ENCODE results near the gene MYO1G. TPM values are rescaled to one million over a fixed set of nuclear protein-coding genes. Genes with fewer than 3 reads are reported as not detected.
"Not testable (repeated sequence)": the region's sequence is repeated elsewhere in the genome, so short reads cannot be mapped to it uniquely, and the experiment has no call there.

Gene MYO1G
- total RNA-seq, 1 donor from 2014 or later: 1.6 TPM

DNA sequence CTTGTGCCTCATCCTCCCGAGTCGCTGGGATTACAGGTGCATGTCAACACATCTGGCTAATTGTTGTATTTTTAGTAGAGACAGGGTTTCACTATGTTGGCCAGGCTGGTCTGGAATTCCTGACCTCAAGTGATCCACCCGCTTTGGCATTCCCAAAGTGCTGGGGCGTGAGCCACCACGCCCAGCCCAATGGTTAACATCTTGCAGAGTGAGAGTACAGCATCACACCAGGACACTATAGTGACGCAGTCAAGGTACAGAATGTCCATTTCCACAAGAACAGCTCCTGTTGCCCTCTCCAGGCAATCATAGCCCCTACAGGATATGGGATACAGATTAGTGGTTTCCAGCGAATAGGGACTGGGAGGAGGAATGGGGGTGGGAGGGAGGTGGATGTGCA lies 34.0 kb downstream of the MYO1G start:
- Histone ChIP-seq H3K36me3 (ENCODE audit: control insufficient read depth in 3 of 3, insufficient read depth in 3 of 3, low read length in 3 of 3) (no peaks in the 10 kb centered on the region), H3K9ac (ENCODE audit: low read depth in 1 of 3, low read length in 3 of 3) (no peak overlapping the region), H3K9me3 (ENCODE audit: control insufficient read depth in 3 of 3, low read length in 3 of 3) (no peaks in the 10 kb centered on the region), H3K4me1 (ENCODE audit: control insufficient read depth in 3 of 3, insufficient read depth in 3 of 3, low read length in 3 of 3) (peaks cover 0 to 6% (median 3%) of the 10 kb centered on the region in 3 donors), H3K27me3 (ENCODE audit: control insufficient read depth in 3 of 3, insufficient read depth in 3 of 3, low read length in 3 of 3) (no peaks in the 10 kb centered on the region), H3K4me3 (ENCODE audit: low read length in 3 of 3) (peak overlapping the region in 1 of 3 donors; percentile 29), H3K27ac (ENCODE audit: low read depth, low read length) (no peak overlapping the region)

DNA sequence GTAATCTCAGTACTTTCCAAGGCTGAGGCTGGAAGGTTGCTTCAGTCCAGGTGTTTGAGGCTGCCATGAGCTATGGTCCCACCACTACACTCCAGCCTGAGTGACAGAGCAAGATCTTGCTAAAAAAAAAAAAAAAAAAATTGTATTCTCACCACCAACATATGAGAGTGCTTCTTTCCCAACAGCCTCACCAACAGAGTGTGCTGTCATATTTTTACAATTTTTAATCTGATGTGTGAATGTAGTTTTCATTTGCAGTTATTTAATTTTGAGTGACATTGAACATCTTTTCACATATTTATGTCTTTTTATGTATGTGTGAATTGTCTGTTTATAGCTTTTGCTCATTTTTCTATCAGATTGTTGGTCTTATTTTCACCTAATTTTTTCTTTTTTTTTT lies 35.2 kb downstream of the MYO1G start:
- no peak overlapping the region for H3K27ac ChIP-seq (ENCODE audit: low read depth, low read length)
- H3K9ac ChIP-seq (ENCODE audit: low read depth in 1 of 3, low read length in 3 of 3): no peak overlapping the region
- H3K27me3 ChIP-seq (ENCODE audit: control insufficient read depth in 3 of 3, insufficient read depth in 3 of 3, low read length in 3 of 3): no peaks in the 10 kb centered on the region
- no peaks in the 10 kb centered on the region for H3K36me3 ChIP-seq (ENCODE audit: control insufficient read depth in 3 of 3, insufficient read depth in 3 of 3, low read length in 3 of 3)
- no peak overlapping the region for H3K4me3 ChIP-seq (ENCODE audit: low read length in 3 of 3)
- H3K9me3 ChIP-seq (ENCODE audit: control insufficient read depth in 3 of 3, low read length in 3 of 3): no peaks in the 10 kb centered on the region
- peaks cover 0 to 3% (median 3%) of the 10 kb centered on the region in 3 donors for H3K4me1 ChIP-seq (ENCODE audit: control insufficient read depth in 3 of 3, insufficient read depth in 3 of 3, low read length in 3 of 3)

DNA sequence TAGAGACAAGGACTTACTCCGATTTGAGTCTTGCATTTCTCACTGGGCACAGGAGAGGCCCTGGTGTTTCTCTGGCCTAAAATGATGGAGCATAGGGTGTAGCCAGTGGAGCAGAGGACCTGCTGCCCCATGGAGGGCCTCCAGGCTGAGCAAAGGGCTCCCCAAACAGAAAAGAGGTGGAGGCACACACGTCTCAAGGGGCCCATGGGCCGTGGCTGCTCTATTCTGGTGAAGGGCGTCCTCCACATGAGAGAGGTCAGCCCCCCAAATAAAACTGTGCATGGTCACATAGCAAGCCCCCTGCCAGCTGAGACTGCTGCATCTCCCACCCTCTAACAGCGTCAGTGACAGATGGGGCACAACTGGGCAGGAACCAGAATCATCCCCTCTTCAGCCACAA lies 41.4 kb downstream of the MYO1G start:
- Histone ChIP-seq H3K4me3 (ENCODE audit: low read length in 3 of 3) (no peak overlapping the region), H3K9ac (ENCODE audit: low read depth in 1 of 3, low read length in 3 of 3) (no peak overlapping the region), H3K9me3 (ENCODE audit: control insufficient read depth in 3 of 3, low read length in 3 of 3) (no peaks in the 10 kb centered on the region), H3K27ac (ENCODE audit: low read depth, low read length) (no peak overlapping the region), H3K4me1 (ENCODE audit: control insufficient read depth in 3 of 3, insufficient read depth in 3 of 3, low read length in 3 of 3) (no peaks in the 10 kb centered on the region), H3K36me3 (ENCODE audit: control insufficient read depth in 3 of 3, insufficient read depth in 3 of 3, low read length in 3 of 3) (no peaks in the 10 kb centered on the region), H3K27me3 (ENCODE audit: control insufficient read depth in 3 of 3, insufficient read depth in 3 of 3, low read length in 3 of 3) (peaks cover 8 to 17% (median 9%) of the 10 kb centered on the region in 3 donors)

DNA sequence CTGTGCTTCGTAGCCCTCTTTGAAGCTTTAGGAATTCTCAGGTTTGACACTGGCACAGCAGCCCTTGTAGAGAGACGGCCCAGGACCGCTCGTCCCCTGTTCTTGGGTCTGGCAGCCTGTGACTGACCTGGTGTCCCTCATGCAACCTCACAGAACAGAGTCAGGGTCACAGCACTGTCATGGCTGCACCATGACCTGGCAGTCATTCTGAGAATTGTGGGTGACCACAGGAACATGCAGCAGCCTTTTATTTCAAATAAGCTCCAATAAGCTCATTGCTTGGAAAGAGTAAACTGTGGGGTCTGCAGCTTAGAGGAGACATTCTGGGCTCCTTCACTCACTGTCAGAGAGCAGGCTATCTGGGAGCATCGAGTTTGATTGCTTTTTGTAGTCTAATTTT lies 42.5 kb downstream of the MYO1G start:
- H3K27ac ChIP-seq (ENCODE audit: low read depth, low read length): no peak overlapping the region
- no peak overlapping the region for H3K9ac ChIP-seq (ENCODE audit: low read depth in 1 of 3, low read length in 3 of 3)
- no peaks in the 10 kb centered on the region for H3K4me1 ChIP-seq (ENCODE audit: control insufficient read depth in 3 of 3, insufficient read depth in 3 of 3, low read length in 3 of 3)
- H3K27me3 ChIP-seq (ENCODE audit: control insufficient read depth in 3 of 3, insufficient read depth in 3 of 3, low read length in 3 of 3): peaks cover 8 to 17% (median 9%) of the 10 kb centered on the region in 3 donors
- H3K9me3 ChIP-seq (ENCODE audit: control insufficient read depth in 3 of 3, low read length in 3 of 3): no peaks in the 10 kb centered on the region
- H3K4me3 ChIP-seq (ENCODE audit: low read length in 3 of 3): no peak overlapping the region
- no peaks in the 10 kb centered on the region for H3K36me3 ChIP-seq (ENCODE audit: control insufficient read depth in 3 of 3, insufficient read depth in 3 of 3, low read length in 3 of 3)

DNA sequence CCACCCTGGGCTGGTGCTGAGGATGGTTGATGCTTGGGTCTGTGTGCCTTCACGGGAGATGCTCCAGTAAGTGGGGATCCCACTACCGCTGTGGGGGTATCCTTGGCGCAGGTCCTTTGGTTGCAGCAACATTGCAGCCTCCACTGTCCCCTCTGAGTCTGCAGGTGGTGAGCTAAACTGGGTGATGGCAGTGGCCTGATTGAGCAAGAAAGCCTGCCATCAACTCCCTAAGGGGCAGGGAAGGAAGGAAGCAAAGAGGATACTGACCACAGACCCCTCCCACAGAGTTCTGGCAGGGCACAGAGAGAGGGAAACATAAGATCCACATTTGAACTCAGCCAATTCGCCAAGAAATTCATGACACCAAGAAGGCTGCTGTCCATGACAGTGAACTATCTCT lies 43.2 kb downstream of the MYO1G start:
- Histone ChIP-seq H3K9ac (ENCODE audit: low read depth in 1 of 3, low read length in 3 of 3) (no peak overlapping the region), H3K27ac (ENCODE audit: low read depth, low read length) (no peak overlapping the region), H3K4me1 (ENCODE audit: control insufficient read depth in 3 of 3, insufficient read depth in 3 of 3, low read length in 3 of 3) (no peaks in the 10 kb centered on the region), H3K36me3 (ENCODE audit: control insufficient read depth in 3 of 3, insufficient read depth in 3 of 3, low read length in 3 of 3) (no peaks in the 10 kb centered on the region), H3K27me3 (ENCODE audit: control insufficient read depth in 3 of 3, insufficient read depth in 3 of 3, low read length in 3 of 3) (peaks cover 8 to 17% (median 9%) of the 10 kb centered on the region in 3 donors), H3K4me3 (ENCODE audit: low read length in 3 of 3) (no peak overlapping the region), H3K9me3 (ENCODE audit: control insufficient read depth in 3 of 3, low read length in 3 of 3) (no peaks in the 10 kb centered on the region)

DNA sequence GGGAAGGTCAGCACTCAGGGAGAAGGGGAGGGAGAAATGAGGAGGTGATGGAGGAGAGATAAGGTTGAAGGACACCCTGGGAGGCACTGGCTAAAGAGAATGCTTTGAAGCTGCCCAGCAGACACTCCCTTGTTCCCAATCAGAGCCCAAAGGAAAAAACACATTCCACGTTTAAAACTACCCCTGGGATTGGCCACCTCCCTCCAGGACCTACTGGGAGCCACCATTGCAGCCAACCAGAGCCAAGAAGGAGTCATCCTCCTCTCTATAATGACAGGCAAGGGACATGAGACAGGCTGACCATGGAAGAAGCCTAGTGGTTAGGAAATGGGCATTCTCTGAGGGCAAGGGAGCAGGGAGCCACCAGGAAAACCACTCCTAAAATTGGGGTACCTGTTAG lies 43.8 kb downstream of the MYO1G start:
- H3K9ac ChIP-seq (ENCODE audit: low read depth in 1 of 3, low read length in 3 of 3): no peak overlapping the region
- H3K27ac ChIP-seq (ENCODE audit: low read depth, low read length): no peak overlapping the region
- no peak overlapping the region for H3K4me3 ChIP-seq (ENCODE audit: low read length in 3 of 3)
- H3K4me1 ChIP-seq (ENCODE audit: control insufficient read depth in 3 of 3, insufficient read depth in 3 of 3, low read length in 3 of 3): no peaks in the 10 kb centered on the region
- no peaks in the 10 kb centered on the region for H3K36me3 ChIP-seq (ENCODE audit: control insufficient read depth in 3 of 3, insufficient read depth in 3 of 3, low read length in 3 of 3)
- no peaks in the 10 kb centered on the region for H3K9me3 ChIP-seq (ENCODE audit: control insufficient read depth in 3 of 3, low read length in 3 of 3)
- H3K27me3 ChIP-seq (ENCODE audit: control insufficient read depth in 3 of 3, insufficient read depth in 3 of 3, low read length in 3 of 3): peaks cover 8 to 17% (median 9%) of the 10 kb centered on the region in 3 donors

DNA sequence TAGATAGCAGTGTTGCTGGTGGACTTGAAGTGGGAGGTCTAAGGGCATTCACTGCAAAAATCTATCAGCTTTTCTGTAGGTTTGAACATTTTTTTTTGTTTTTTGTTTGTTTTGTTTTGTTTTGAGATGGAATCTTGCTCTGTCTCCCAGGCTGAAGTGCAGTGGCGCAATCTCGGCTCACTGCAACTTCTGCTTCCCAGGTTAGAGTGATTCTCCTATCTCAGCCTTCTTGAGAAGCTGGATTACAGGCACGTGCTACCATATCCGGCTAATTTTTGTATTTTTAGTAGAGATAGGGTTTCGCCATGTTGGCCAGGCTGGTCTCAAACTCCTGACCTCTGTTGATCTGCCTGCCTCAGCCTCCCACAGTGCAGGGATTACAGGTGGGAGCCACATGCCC lies 44.3 kb downstream of the MYO1G start:
- H3K27ac ChIP-seq (ENCODE audit: low read depth, low read length); H3K9me3 ChIP-seq (ENCODE audit: control insufficient read depth in 3 of 3, low read length in 3 of 3); H3K4me1 ChIP-seq (ENCODE audit: control insufficient read depth in 3 of 3, insufficient read depth in 3 of 3, low read length in 3 of 3); H3K4me3 ChIP-seq (ENCODE audit: low read length in 3 of 3); H3K36me3 ChIP-seq (ENCODE audit: control insufficient read depth in 3 of 3, insufficient read depth in 3 of 3, low read length in 3 of 3); H3K9ac ChIP-seq (ENCODE audit: low read depth in 1 of 3, low read length in 3 of 3): not testable (repeated sequence)
- H3K27me3 ChIP-seq (ENCODE audit: control insufficient read depth in 3 of 3, insufficient read depth in 3 of 3, low read length in 3 of 3): peaks cover 8 to 17% (median 9%) of the 10 kb centered on the region in 3 donors

DNA sequence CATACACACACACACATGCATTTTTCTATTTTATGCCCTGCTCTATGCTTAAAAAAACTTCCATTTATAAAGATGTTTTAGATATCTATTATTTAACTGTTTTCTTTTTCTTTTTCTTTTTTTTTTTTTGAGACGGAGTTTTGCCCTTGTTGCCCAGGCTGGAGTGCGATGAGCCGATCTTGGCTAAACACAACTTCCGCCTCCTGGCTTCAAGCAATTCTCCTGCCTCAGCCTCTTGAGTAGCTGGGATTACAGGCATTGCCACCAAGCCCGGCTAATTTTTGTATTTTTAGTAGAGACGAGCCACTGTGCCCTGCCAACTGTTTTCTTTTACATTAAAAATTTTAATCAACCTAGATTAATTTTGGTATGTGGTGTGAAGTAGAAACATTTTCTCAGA lies 47.9 kb downstream of the MYO1G start:
- Histone ChIP-seq H3K27ac (ENCODE audit: low read depth, low read length) (no peak overlapping the region), H3K36me3 (ENCODE audit: control insufficient read depth in 3 of 3, insufficient read depth in 3 of 3, low read length in 3 of 3) (no peaks in the 10 kb centered on the region), H3K9ac (ENCODE audit: low read depth in 1 of 3, low read length in 3 of 3) (no peak overlapping the region), H3K27me3 (ENCODE audit: control insufficient read depth in 3 of 3, insufficient read depth in 3 of 3, low read length in 3 of 3) (peaks cover 6 to 17% (median 8%) of the 10 kb centered on the region in 3 donors), H3K4me1 (ENCODE audit: control insufficient read depth in 3 of 3, insufficient read depth in 3 of 3, low read length in 3 of 3) (no peaks in the 10 kb centered on the region), H3K4me3 (ENCODE audit: low read length in 3 of 3) (no peak overlapping the region), H3K9me3 (ENCODE audit: control insufficient read depth in 3 of 3, low read length in 3 of 3) (no peaks in the 10 kb centered on the region)

DNA sequence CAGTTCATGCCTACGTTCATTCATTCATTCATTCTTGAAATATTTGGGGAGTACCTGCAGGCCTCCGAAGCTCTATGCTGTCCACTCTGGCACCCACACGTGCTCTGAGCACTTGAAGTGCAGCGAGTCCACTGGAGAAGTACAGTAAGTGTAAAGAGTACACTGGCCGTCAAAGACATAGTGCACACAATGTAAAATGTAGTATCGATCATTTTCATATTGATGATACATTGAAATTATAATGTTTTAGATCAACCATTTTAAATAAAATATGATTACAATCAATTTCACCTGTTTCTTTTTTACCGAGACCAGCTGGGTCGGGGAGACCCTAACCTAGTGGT lies 56.5 kb downstream of the MYO1G start:
- no peak overlapping the region for H3K4me3 ChIP-seq (ENCODE audit: low read length in 3 of 3)
- no peaks in the 10 kb centered on the region for H3K9me3 ChIP-seq (ENCODE audit: control insufficient read depth in 3 of 3, low read length in 3 of 3)
- H3K36me3 ChIP-seq (ENCODE audit: control insufficient read depth in 3 of 3, insufficient read depth in 3 of 3, low read length in 3 of 3): no peaks in the 10 kb centered on the region

DNA sequence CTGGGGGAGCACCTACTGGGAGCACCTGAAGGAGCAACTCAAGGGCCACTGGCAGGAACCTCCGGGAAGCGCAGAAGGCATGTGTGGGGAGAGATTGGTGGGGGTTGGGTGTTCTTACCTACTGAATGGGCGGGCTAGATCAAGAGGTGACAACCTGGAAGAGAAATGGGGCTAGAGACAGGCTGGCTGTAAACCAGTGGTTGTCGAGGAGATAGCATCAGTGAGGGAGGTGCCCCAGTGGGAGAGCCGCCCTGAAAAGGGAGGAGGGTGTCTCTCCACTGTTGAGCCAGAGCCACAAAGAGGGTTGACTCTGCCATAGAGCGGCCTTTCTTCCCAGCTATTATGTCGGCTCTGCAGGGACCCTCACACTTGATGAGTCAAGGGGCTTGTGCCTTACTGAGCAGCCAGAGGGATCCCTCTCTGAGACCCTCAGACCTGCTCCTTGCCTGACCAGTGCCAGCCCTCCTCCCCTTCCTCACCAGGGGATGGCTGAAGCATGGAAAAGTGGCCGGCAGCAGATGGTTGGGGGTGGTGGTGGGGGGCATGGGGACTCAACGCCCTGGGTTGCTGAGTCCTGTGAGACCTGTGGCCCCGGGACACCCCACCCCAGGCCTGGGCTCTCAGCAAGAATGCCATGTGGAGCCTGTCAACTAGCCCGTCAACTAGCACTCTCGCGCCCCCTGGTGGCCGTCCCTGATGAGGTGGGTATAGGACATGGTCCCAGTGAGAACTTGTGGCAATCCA lies 57.0 kb downstream of the MYO1G start:
- H3K36me3 ChIP-seq (ENCODE audit: control insufficient read depth in 3 of 3, insufficient read depth in 3 of 3, low read length in 3 of 3): no peaks in the 10 kb centered on the region
- peaks cover 0 to 4% (median 3%) of the 10 kb centered on the region in 3 donors for H3K4me1 ChIP-seq (ENCODE audit: control insufficient read depth in 3 of 3, insufficient read depth in 3 of 3, low read length in 3 of 3)
- no peak overlapping the region for H3K27ac ChIP-seq (ENCODE audit: low read depth, low read length)
- H3K9me3 ChIP-seq (ENCODE audit: control insufficient read depth in 3 of 3, low read length in 3 of 3): no peaks in the 10 kb centered on the region
- peak overlapping the region in 1 of 3 donors; percentile 8 for H3K9ac ChIP-seq (ENCODE audit: low read depth in 1 of 3, low read length in 3 of 3)
- H3K27me3 ChIP-seq (ENCODE audit: control insufficient read depth in 3 of 3, insufficient read depth in 3 of 3, low read length in 3 of 3): no peaks in the 10 kb centered on the region
- H3K4me3 ChIP-seq (ENCODE audit: low read length in 3 of 3): no peak overlapping the region

More for the DNA sequence above, 56.5 kb downstream of the MYO1G start:
- peaks cover 0 to 4% (median 3%) of the 10 kb centered on the region in 3 donors for H3K4me1 ChIP-seq (ENCODE audit: control insufficient read depth in 3 of 3, insufficient read depth in 3 of 3, low read length in 3 of 3)
- no peaks in the 10 kb centered on the region for H3K27me3 ChIP-seq (ENCODE audit: control insufficient read depth in 3 of 3, insufficient read depth in 3 of 3, low read length in 3 of 3)
- no peak overlapping the region for H3K27ac ChIP-seq (ENCODE audit: low read depth, low read length)
- H3K9ac ChIP-seq (ENCODE audit: low read depth in 1 of 3, low read length in 3 of 3): no peak overlapping the region

Data from skeletal muscle tissue (tissue), 4 donors.